DND-41 (cell line): ENCODE results near the gene SLC35A5.

Experiments used
- CTCF ChIP-seq: IDR thresholded peaks from 2 replicates; pipeline ENCODE4 v1.5.1; 2012; ENCODE audit warnings: borderline replicate concordance, low read length, moderate library complexity, mild to moderate bottlenecking; ENCODE audit not compliant: poor library complexity, severe bottlenecking; ENCODE audit errors: extremely low read depth
- EZH2 ChIP-seq: IDR thresholded peaks from 3 replicates; pipeline ENCODE4 v1.6.1; 2012; ENCODE audit warnings: borderline replicate concordance, low read depth, mild to moderate bottlenecking, moderate library complexity, low read length, inconsistent platforms; ENCODE audit not compliant: severe bottlenecking

- TF ChIP-seq CTCF (no peak), EZH2 (no peak)
Observed at GRCh38 chr3:112615989-112616731, 54.3 kb downstream of the SLC35A5 start.
